Stomach (tissue), 9 donors: Measurements from ENCODE around the gene PDX1. TPM values are rescaled to one million over a fixed set of nuclear protein-coding genes. Genes with fewer than 3 reads are reported as not detected.

Source experiments
- DNase-seq, 2 donors: peaks; one replicate each; pipeline versions ENCODE4 v3.0.0 to v3.0.0-alpha.2; 2013 to 2019
- H3K27ac ChIP-seq, 5 donors: fragments of 200-600 bp in 4 of 5; sonication (generic) in 4 of 5; one replicate each; pipeline ENCODE4 v1.5.1; 2013 to 2019; ENCODE audit warnings: mild to moderate bottlenecking in 1 of 5, moderate library complexity in 1 of 5
- H3K27me3 ChIP-seq, 3 donors: fragments of 200-600 bp; sonication (generic); one replicate each; pipeline ENCODE4 v1.5.1; 2017 to 2019; ENCODE audit warnings: mixed run types in 1 of 3
- H3K36me3 ChIP-seq, 4 donors: fragments of 200-600 bp; sonication (generic); 1 replicate in 3 of 4; 2 replicates in 1 of 4; pipeline ENCODE4 v1.5.1; 2016 to 2019
- H3K4me1 ChIP-seq, 4 donors: fragments of 200-600 bp; sonication (generic); one replicate each; pipeline ENCODE4 v1.5.1; 2016 to 2019
- H3K4me3 ChIP-seq, 4 donors: fragments of 200-600 bp; sonication (generic) in 3 of 4; one replicate each; pipeline ENCODE4 v1.5.1; 2016 to 2019; ENCODE audit warnings: mild to moderate bottlenecking in 1 of 4
- H3K9me3 ChIP-seq, 4 donors: fragments of 200-600 bp; sonication (generic); one replicate each; pipeline ENCODE4 v1.5.1; 2016 to 2019
- CTCF ChIP-seq, 7 experiments: fragments of 450-650 bp in 4 of 7; fragments of 200-600 bp in 3 of 7; sonication (generic) in 3 of 7; IDR thresholded peaks; one replicate each; pipeline ENCODE4 v1.5.1; 2016 to 2019; ENCODE audit warnings: antibody characterized with exemption in 7 of 7, control low read depth in 2 of 7, mild to moderate bottlenecking in 1 of 7
- EP300 ChIP-seq: sonication (generic); formaldehyde crosslinking; IDR thresholded peaks from one replicate; pipeline ENCODE4 v1.6.1; 2017; ENCODE audit warnings: antibody characterized with exemption
- POLR2A ChIP-seq, 4 donors: fragments of 450-650 bp; IDR thresholded peaks; one replicate each; pipeline ENCODE4 v1.6.1; 2016; ENCODE audit warnings: antibody characterized with exemption in 4 of 4, control low read depth in 2 of 4, mild to moderate bottlenecking in 1 of 4, moderate library complexity in 1 of 4
- POLR2AphosphoS5 ChIP-seq, 3 donors: sonication (generic); formaldehyde crosslinking; IDR thresholded peaks; one replicate each; pipeline ENCODE4 v1.6.1; 2016; ENCODE audit warnings: antibody characterized with exemption in 3 of 3
- WGBS, 5 donors: extraction: QIAGEN DNeasy Blood & Tissue Kit in 3 of 5; methylation state at CpG; one replicate each; pipeline versions ENCODE4 v1.1.5 to v1.1.7; 2013 to 2018; 5-methylcytosine and 5-hydroxymethylcytosine counted together
- intact Hi-C: fragments of 100-400 bp; cut with DNase I; formaldehyde crosslinking; loops from one replicate; pipeline ENCODE4 v1.15.1; 2023; ENCODE audit warnings: low total_unique reads
- polyA plus RNA-seq, 3 donors: library from polyadenylated mRNA; stranded (reverse); fragments of 200-250 nt; gene quantifications; one replicate each; pipeline ENCODE4 v1.2.3, GENCODE V29; 2013
- small RNA-seq, 4 donors: library from RNA; depleted of rRNA; stranded (forward); fragments of <200 nt; gene quantifications; one replicate each; pipeline ENCODE3, GENCODE V24; 2016
- total RNA-seq, 5 donors: library from RNA; depleted of rRNA; stranded (reverse); fragments of >200 nt; gene quantifications; one replicate each; pipeline versions ENCODE4 v1.1.0 to v1.2.3, GENCODE V29; 2014 to 2016
- donor health status: healthy with polysubstance abuse.
- donor health status: Bipolar disorder and iron deficiency.
- donor health status: healthy.

PDX1 gene
- total and polyA plus RNA-seq, 8 donors, result 0.13 to 1.8 (median 0.92) TPM; not detected in 3

- DNase-seq, result peak in 1 of 2 donors; percentile 1
- no peak for TF ChIP-seq EP300
- no peak for TF ChIP-seq POLR2AphosphoS5 (IDR thresholded peaks at IDR 0.05)
- no peak for TF ChIP-seq CTCF (IDR thresholded peaks at IDR 0.05)
- no peak for TF ChIP-seq POLR2A (IDR thresholded peaks at IDR 0.05)
- no peak overlapping the region for H3K27ac ChIP-seq
- peaks cover 12 to 52% (median 30%) of the 10 kb centered on the region in 4 donors for H3K4me1 ChIP-seq
- WGBS, 5 donors, result 56 to 67% (median 65%) methylated on average over 2 of the region's 2 CpGs
- intact Hi-C loops, result loop anchor here (10.0 kb wide), 3 partner anchors 148 to 1028 kb away; no protein-coding TSS in a partner anchor
- H3K4me3 ChIP-seq, result no peak overlapping the region
- H3K9me3 ChIP-seq, result no peaks in the 10 kb centered on the region
- no peaks in the 10 kb centered on the region for H3K36me3 ChIP-seq
- H3K27me3 ChIP-seq, result peaks cover 39 to 100% (median 96%) of the 10 kb centered on the region in 3 donors
These were observed 52.6 kb downstream of the PDX1 start for GRCh38 chr13:27972478-27972820.

GRCh38 chr13:27973291-27973690 lies 53.5 kb downstream of the PDX1 start:
- Histone ChIP-seq H3K9me3 (no peaks in the 10 kb centered on the region), H3K36me3 (no peaks in the 10 kb centered on the region), H3K27ac (no peak overlapping the region), H3K27me3 (peaks cover 46 to 100% (median 96%) of the 10 kb centered on the region in 3 donors), H3K4me3 (no peak overlapping the region), H3K4me1 (peaks cover 13 to 52% (median 30%) of the 10 kb centered on the region in 4 donors)
- intact Hi-C loops, result loop anchor here (10.0 kb wide), 3 partner anchors 148 to 1028 kb away; no protein-coding TSS in a partner anchor
- DNase-seq, result peak in 1 of 2 donors; percentile 19
- WGBS, 5 donors, result 24 to 47% (median 37%) methylated on average over 2 to 5 of the region's 5 CpGs
- TF ChIP-seq EP300, result no peak
- TF ChIP-seq POLR2A (IDR thresholded peaks at IDR 0.05), result no peak
- TF ChIP-seq CTCF (IDR thresholded peaks at IDR 0.05), result no peak
- TF ChIP-seq POLR2AphosphoS5 (IDR thresholded peaks at IDR 0.05), result no peak

GRCh38 chr13:27973961-27974662 lies 54.3 kb downstream of the PDX1 start:
- Histone ChIP-seq H3K9me3 (no peaks in the 10 kb centered on the region), H3K27ac (no peak overlapping the region), H3K4me3 (no peak overlapping the region), H3K27me3 (peaks cover 47 to 100% (median 96%) of the 10 kb centered on the region in 3 donors), H3K36me3 (no peaks in the 10 kb centered on the region), H3K4me1 (peaks cover 8 to 52% (median 30%) of the 10 kb centered on the region in 4 donors)
- 10 to 20% (median 16%) methylated on average over 7 of the region's 7 CpGs for WGBS, 5 donors
- intact Hi-C loops, result loop anchor here (10.0 kb wide), 3 partner anchors 149 to 1029 kb away; no protein-coding TSS in a partner anchor
- TF ChIP-seq POLR2AphosphoS5 (IDR thresholded peaks at IDR 0.05), result no peak
- peak in 1 of 2 donors; percentile 11 for DNase-seq

Small RNAs within 50 kb of the gene (small RNA-seq; reads per million reads assigned to genes)
- gene ATP5F1EP2, result 0 reads per million in 4 donors

Other genes starting within 250 kb of the PDX1 start
- not detected for gene GSX1, start 127.5 kb upstream of the PDX1 start, total RNA-seq
- not detected for gene GSX1, start 127.5 kb upstream of the PDX1 start, polyA plus RNA-seq
- 100 to 1,000 TPM in 1 of 5 donors, 1 to 10 TPM in 1, not detected in 3; 2.4 to 106 TPM for gene CDX2, start 49.3 kb downstream of the PDX1 start, total RNA-seq
- under 1 TPM in 2 of 3 donors, not detected in 1; 0.03 to 0.12 TPM for gene CDX2, start 49.3 kb downstream of the PDX1 start, polyA plus RNA-seq
- 100 to 1,000 TPM in 1 of 5 donors, 1 to 10 TPM in 1, not detected in 3; 1.1 to 165 TPM for gene URAD, start 68.7 kb downstream of the PDX1 start, total RNA-seq
- under 1 TPM in 1 of 3 donors, not detected in 2; 0.13 TPM for gene URAD, start 68.7 kb downstream of the PDX1 start, polyA plus RNA-seq
- 1 to 10 TPM in 3 of 5 donors, not detected in 2; 1.2 to 3.5 (median 1.6) TPM for gene FLT3, start 180.6 kb downstream of the PDX1 start, total RNA-seq
- under 1 TPM in 2 of 3 donors, not detected in 1; 0.18 to 0.46 TPM for gene FLT3, start 180.6 kb downstream of the PDX1 start, polyA plus RNA-seq
- 10 to 100 TPM; 20.9 to 68.1 (median 36.8) TPM for gene PAN3, start 218.5 kb downstream of the PDX1 start, total RNA-seq
- gene PAN3, start 218.5 kb downstream of the PDX1 start, polyA plus RNA-seq, result 10 to 100 TPM in 1 of 3 donors, 1 to 10 TPM in 2; 3.9 to 11.7 (median 5.8) TPM